Bone marrow (tissue), 2 donors: ENCODE measurements around the gene C1QC.

Source experiments
- DNase-seq, 2 donors: peaks; one replicate each; lab custom pipeline; 2025; lab: John Stamatoyannopoulos, UW

The C1QC gene

DNA sequence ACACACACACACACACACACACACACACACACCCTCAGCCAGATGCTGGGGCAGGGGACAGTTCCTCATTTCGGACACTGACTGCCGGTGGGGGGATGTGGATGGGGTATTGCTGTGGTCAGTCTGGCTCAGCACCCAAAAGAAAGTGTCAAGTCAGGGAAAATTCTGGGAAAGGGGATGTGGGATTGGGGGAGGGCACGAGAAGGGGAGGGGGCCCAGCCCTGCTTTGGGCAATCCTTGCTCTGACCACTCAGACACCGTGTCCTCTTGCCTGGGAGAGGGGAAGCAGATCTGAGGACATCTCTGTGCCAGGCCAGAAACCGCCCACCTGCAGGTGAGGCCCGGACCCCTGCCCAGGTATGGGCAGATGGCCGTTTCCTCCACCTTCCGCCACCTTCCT is at the start of gene C1QC:
Gene C1QC, plus strand, starts transcription at position 253 of the 400 bp plus-strand sequence. CDS start 391 bp downstream, outside the sequence.
- no peak for DNase-seq

DNA sequence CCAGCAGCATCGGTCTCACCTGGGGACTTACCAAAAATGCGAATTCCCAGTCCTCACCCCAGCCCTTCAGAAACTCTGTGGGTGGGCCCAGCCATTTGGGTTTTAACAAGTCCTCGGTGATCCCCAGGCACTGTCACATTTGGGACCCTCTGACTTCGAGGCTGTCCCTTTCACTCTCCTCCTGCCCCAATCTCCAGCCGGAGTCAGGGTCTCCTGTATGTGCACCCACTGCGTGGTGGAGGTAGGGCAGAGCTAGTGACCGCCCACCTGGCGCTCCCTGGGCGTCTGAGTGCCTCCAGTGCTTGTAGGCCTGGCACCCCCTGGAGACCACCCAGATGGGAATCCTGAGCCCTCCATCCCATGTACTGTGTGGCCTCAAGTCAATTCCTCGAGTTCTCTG is 49.0 kb upstream of the C1QC start:
- no peak for DNase-seq

DNA sequence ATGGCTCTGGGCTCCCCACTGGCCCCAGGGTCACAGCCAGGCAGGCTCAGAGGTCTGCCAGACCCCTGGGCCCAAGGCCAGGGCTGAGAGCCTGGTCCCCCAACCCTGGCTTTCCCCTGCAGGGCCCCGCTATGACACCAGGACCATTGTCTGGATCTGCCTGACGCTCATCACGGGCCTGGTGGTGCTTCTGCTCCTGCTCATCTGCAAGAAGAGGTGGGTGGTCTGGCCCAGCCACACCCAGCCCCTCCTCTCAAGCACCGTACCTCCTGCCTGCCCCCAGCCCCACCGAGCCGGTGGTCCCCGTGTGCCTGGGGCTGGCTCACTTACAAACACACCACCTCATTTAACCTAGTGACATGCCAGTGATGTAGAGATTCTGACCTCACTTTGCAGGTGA is 48.3 kb upstream of the C1QC start:
- no peak for DNase-seq

DNA sequence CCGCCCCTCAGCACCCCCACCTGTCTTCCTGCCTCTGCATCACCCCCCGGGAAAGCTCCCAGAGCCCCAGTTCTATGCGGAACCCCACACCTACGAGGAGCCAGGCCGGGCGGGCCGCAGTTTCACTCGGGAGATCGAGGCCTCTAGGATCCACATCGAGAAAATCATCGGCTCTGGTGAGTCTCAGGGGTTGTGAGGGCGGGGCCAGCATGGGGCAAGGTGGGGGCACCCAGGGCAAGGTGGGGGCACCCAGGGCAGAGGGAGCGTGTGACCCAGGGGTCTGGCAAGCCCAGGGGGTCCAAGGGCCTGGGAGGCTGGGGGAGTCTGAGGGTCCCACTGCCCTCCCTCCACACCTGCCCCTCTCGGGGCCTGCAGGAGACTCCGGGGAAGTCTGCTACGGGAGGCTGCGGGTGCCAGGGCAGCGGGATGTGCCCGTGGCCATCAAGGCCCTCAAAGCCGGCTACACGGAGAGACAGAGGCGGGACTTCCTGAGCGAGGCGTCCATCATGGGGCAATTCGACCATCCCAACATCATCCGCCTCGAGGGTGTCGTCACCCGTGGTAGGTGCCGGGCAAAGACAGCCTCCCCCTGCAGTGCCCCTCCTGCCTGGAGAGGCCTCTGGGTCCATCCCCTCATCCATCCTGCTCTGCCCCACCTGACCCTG is 46.0 kb upstream of the C1QC start:
- DNase-seq: no peak

DNA sequence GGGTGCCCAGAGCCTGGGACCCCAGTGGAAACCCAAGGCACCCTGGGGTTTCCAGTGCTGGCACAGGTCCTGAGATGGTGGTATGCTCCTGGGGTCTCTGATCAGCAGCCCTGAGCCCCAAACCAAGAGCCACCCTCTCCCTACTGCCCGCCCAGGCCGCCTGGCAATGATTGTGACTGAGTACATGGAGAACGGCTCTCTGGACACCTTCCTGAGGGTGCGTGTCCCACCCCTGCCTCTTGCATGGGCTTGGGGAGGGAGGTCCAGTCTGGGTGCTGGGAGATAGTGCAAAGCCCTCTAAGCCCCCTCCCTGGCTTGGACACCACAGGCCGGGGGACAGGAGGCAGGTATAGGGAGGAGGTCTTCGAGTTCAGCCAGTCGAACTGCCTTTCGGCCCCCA is 45.4 kb upstream of the C1QC start:
- DNase-seq: no peak

DNA sequence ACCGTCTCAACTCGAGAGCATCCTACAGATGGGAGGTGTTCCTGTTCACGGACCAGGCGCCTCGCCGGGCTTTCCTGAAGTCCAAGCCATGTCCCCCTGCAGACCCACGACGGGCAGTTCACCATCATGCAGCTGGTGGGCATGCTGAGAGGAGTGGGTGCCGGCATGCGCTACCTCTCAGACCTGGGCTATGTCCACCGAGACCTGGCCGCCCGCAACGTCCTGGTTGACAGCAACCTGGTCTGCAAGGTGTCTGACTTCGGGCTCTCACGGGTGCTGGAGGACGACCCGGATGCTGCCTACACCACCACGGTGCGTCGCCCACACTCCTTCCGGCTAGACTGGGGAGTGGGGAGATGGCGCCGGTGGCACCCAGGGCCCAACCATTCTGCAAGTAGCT is 44.7 kb upstream of the C1QC start:
- no peak for DNase-seq

DNA sequence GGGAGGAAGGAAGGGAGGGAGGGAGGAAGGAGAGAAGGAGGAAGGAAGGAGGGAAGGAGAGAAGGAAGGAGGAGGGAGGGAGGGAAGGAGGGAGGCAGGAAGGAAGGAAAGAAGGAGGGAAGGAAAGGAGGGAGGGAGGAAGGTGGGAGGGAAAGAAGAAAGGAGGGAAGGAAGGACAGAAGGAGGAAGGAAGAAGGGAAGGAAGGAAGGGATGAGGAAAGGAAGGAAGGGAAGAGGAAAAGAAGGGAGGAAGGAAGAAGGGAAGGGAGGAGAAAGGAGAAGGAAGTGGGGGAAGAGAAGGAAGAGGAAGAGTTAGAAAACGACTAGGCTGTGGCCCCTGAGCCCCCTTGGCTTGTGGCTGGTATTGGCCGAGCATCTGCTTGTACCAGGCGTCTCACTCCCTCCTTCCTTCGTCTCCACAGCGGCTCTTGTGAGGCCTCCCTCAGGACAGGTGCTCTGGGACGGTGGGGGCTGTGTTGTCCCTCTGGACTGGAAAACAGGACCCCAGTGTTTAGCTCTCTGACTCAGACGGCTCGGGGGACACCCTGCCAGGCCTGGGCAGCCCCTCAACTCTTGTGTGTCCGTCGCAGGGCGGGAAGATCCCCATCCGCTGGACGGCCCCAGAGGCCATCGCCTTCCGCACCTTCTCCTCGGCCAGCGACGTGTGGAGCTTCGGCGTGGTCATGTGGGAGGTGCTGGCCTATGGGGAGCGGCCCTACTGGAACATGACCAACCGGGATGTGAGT is 43.2 kb upstream of the C1QC start:
- DNase-seq: no peak

DNA sequence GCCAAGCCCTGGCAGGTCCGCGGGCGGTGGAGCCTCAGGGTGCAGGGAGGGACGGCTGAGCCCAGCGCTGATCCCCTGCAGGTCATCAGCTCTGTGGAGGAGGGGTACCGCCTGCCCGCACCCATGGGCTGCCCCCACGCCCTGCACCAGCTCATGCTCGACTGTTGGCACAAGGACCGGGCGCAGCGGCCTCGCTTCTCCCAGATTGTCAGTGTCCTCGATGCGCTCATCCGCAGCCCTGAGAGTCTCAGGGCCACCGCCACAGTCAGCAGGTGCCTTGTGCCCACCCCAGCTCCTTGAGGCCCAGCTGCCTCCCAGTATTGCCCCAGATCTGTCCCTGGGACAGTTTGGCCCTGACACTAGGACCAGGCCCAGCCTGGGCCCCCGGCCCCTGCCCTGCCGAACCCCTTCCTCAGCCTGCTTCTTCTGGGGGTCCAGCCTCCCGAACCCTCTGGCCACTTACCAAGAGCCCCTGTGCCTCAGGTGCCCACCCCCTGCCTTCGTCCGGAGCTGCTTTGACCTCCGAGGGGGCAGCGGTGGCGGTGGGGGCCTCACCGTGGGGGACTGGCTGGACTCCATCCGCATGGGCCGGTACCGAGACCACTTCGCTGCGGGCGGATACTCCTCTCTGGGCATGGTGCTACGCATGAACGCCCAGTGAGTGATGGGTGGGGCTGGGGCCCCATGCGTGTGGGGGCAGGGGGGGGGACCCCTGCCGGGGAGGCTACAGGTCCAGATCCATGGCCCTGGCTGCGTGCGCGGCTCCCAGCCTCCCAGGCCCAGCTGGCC is 42.4 kb upstream of the C1QC start:
- DNase-seq: no peak

DNA sequence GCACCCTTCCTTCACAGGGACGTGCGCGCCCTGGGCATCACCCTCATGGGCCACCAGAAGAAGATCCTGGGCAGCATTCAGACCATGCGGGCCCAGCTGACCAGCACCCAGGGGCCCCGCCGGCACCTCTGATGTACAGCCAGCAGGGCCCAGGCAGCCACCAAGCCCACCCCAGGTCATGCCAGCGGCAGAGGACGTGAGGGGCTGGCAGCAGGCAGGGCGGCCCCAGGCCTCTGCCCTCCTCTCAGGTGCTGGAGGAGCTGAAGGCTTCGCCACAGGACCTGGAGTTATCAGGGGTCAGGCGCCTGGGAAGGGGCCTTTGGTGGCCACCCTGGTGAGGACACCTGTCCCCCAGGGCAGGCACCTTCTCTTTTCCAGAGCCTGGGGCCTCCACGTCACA is 41.8 kb upstream of the C1QC start:
- no peak for DNase-seq

DNA sequence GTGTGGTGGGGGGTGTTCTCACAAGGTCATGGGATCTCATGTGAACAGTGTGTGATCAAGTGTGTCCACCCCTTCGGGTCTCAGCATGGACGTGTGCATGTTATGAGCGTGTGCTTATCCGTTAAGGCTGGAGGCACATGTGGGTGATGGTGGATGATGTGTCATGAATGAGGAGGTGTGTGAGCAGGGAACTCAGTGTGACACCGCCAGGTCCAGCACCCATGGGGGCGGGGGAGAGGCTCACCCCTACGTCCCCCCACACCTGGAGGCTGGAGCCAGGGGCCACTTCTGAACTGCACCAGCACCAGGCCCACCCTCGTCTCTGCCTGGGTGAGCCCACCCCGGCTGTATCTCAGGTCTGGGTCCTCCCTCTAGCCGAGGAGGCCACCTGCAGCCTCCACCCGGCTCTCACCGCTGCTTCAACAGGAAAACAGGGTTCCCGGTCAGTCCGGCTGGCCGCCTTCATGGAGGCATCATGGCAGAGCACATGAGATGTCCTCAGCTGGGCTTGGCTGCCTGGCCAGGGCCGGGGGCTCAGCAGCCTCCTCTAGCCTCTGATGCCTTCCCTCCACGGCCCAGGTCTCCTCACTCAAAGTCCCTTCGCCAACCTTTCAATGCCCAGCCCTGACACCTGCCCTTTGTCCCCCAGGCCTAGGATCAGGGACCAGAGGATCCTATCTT is 41.2 kb upstream of the C1QC start:
- DNase-seq: no peak

DNA sequence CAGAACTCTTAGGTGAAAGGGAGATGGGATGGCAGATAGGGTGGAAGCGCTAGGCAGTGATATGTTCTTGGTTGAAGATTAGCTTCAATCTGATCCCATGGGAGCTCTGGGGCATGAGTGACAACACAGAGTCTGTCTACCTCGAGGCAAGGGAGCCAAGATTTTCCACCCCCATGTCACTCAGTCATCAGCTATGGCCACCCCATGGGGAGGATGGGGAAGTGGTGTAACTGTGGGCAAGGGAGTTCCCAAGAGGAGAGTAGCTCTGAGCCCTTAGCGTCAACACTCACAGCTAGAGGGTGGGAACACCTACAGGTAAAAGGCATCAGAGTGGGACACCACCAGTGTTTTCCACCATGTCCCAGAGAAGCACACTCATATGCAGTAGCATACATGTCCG is 37.3 kb upstream of the C1QC start:
- no peak for DNase-seq

DNA sequence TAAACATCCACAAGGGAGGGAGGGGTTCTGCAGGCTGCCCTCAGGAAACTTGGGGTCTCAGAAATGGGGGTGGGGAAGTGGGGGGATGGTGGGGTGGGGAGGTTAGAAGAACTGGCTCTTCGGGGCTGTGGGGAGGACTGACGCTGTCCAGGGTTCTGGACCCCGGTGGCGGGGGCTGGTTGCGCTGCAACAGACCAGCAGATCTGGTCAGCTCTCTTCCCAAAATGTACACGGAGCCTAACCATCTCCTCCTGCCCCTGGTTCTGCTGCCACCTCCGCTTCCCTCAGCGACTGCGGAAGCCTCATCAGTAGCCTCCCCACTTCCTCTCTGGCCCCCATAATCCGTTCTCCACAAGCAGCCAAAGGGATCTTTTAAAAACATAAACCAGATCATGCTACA is 36.3 kb upstream of the C1QC start:
- no peak for DNase-seq

DNA sequence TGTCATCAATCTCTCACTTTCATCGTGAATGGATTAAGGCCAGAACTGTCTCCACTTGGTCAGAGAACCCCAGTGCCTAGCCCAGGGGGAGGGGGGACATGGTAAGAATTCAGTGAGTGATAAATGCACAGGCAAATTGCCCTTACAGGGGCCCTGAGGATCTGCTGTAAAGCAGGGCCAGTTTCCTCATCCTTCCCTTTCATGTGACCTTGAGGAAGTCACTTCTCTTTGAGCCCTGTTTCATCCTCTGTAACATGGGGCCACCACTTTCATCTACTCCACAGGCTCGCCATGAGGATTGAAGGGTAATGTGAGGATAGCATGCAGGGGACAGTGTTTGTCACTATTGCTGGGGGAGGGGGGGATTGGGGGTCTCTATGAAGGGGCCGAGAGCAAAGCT is 35.1 kb upstream of the C1QC start:
- no peak for DNase-seq

DNA sequence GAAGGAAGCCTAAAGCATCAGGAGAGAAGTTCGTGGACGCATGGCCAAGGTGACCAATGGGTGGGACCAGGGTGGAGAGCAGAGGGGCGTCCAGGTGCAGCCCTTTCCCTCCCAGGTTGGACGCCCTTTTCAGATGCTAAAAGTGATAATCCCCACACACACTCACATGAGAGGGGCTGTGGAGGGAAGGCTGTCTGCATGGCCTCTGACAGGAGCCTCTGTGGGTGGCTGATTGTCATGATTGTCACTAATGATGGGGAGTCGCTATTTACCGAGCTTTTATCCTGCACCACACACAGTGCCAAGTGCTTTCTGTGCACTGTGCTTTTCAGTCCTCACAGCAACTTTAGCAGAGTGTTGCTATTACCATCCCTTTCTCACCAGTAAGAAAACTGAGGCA is 34.1 kb upstream of the C1QC start:
- no peak for DNase-seq

DNA sequence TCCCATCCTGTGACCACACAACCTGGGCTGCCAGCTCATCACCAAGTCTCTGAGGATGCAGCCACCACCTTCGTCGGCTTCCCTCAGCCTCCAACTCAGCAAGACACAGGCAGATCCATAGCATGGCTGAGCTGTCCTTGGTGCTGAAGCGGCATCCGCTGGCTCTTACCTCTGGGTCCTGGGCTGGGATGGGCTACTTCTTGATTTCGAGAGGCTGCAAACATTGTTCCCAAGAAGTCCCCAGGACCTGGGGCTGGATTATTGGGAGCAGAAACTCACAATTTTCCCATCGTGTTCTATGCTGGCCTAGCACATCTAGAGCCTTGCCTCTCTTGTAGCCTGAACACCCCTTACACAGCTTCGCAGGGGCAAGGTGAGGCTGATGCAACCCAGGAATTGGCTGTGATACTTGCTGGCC is 31.9 kb upstream of the C1QC start:
- DNase-seq: no peak

DNA sequence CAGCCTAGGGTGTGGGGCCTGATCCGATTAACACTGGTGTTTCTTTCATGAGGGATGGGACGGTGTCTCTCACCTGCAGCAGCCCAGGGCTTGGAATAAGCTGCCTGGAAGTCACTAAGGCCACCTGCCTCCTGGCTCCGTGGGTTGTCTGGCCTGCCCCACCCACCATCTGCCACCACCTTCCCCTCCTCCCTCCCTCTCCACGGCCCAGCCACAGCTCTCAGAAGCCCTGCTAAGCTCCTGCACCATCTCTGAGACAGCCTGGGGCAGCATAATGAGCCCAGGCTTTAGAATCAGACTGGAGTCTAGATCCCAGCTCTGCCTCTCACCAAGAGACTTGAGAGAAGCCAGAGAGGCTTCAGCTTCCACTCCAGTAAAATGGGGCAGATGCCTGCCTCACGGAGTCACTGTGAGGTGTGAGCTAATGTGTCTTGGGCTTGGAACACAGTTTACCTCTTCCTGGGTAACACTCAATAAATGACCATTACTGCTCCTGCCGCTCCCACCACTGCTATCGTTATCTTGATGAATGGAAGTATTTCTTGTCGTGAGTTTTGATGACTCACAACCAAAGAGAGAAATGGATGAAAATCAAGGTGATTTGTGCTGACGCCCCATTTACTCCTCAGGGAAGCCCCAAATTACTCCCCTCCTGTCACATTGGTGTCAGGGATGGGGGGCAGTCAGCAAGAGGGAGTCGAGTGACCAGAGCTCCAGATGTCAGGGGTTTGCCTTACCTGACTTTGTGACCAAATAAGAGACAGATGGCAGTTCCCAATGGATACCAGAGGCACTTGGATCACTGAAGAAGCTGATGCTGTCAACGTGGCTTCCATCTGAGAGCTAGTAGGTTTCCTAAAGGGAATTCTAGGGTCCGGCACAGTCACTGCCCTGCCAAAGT is 30.5 kb upstream of the C1QC start:
- no peak for DNase-seq

DNA sequence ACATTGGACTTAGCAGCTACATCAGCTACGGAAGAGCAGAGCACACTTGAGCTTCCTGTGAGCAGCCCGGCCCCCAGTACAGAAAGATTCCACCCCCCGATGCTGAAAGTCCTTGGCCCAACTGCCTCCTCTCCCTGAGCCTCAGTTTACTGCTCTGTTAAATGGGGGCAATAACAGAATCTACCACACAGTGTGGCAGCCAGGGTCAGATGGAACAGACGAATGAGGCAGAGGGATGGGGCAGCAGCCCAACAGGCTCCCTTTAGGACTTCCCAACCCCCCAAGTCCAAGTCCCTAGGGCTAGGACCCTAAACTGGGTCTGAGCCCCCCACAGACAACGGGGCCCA is 29.9 kb upstream of the C1QC start:
- no peak for DNase-seq

DNA sequence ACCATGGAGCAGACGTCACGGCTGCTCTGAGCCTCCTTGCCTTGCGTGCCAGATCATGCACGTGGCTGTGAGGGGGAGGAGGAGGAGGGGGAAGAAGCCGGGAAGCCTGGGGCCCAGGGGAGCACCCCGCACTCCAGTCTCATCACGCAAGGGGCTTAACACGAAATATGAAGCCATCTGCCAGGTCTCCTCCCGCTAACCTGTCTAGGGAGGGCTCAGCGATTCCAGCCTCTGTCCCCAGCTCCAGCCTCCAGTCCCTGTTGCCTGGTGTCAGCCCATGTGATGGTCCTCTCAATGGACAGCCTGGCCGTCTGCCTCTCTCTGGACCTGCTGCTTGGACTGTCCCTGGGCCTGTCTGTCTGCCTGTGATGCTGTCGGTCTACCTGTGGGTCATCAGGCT is 29.5 kb upstream of the C1QC start:
- no peak for DNase-seq

DNA sequence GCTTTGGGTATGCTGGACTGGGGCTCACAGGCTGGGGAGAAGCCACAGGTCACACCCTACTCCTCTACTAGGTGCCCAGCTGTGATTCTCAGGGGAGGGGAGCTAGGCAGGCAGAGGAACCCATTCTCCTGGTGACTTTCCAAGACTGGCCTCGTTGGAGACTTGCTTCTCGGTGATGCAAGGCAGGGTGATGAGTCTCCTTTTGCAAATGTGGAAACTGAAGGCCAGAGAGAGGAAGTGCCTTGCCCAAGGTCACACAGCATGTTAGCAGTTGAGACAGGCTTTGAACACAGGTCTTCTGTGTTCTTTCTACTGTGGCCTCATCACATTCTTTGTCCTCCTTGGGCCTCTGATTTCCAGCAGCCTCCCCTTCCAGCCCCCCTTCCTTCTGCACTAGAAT is 27.5 kb upstream of the C1QC start:
- no peak for DNase-seq

DNA sequence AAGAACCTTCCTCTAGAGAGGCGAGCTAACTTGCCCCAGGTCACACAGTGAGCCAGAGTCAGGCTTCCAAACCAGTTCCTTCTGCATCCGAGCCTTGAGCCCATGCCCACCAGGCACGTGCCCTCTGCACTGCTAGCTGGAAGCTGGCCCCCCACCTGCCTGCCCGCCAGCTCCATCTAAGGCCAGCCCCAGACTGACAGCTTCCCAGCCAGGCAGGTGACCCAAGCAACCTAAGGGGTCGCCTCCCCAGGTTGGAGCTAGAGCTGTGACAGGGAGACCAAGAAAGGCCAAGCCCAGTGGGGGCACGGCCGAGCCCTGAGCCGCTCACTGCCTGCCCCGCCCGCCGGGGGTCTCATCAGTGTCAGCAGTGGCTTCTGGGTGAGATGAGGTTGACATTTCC is 26.9 kb upstream of the C1QC start:
- no peak for DNase-seq

DNA sequence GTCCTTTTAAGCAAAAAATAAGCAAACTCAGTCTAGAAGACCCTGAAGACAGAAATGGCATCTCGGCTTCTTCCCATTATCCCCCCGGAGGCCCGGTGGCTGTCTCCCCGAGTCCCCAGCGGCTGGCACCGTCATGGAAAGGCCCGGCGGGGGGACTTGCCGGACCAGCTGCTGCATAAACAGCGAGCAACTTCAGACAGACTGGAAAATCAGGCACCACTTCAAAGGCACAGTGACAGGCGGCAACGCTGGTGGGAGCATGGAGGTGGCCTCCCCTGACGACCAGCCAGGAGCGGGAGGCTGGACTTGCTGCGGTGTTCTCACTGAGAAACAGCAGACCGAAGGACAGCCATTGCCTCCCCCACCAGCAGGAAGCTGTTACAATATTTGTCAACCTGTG is 25.4 kb upstream of the C1QC start:
- no peak for DNase-seq

DNA sequence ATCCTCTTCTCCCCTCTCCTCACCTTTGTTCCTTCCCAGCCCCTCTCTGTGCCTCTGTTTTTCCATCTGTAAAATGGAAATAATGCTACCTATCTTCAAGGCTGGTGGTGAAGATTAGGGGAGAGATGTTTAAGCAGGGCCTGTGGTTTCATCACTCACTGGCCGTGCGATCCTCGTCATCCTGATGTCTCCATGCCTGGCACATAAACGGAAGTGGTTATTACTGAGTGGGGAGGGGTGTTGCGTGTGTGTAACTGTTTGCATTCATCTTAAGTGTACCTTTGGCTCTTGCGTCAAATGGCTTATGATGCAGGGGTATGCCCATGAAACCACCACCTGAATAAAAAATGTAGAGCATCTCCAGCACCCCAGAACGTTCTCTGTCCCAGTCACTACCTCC is 24.2 kb upstream of the C1QC start:
- DNase-seq: no peak
